Cardiac fibroblast (primary cell): ENCODE results near the gene SSR3.

Experiments used
- DNase-seq, 2 donors: peaks; one replicate each; pipeline versions ENCODE4 v3.0.0 to v3.0.0-alpha.2; 2010; ENCODE audit warnings: low read depth in 2 of 2
- H3K4me3 ChIP-seq, 2 donors: replicated peaks in 1 of 2; 1 replicate in 1 of 2; 2 replicates in 1 of 2; pipeline ENCODE4 v1.5.1; 2011; ENCODE audit warnings: low read depth in 2 of 2, low read length in 2 of 2, mild to moderate bottlenecking in 2 of 2, moderate library complexity in 1 of 2
- TF ChIP-seq, protein P1 (sequence below): IDR thresholded peaks from one replicate; pipeline ENCODE4 v1.5.1; 2011; ENCODE audit warnings: low read depth, mild to moderate bottlenecking, low read length, inconsistent platforms

SSR3 gene

DNA sequence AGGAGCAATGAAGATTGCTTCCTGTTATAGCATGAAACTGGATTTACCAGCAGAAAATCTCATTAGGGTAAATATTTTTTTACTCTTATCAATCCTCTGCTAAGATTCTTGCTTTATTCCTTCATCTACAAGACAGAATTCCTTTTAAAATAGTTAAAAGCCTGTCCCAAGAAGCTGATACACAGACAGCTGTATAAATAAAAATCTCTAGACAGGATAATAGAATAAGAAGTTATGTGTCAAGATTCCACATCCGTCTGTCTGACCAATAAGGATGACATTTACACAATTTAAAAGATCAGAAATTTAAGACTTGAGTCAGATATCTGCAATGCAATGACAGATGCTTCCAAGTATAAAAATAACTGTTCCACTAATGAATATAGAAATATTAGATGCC is 57.6 kb downstream of the SSR3 start:
- TF ChIP-seq, protein P1, sequence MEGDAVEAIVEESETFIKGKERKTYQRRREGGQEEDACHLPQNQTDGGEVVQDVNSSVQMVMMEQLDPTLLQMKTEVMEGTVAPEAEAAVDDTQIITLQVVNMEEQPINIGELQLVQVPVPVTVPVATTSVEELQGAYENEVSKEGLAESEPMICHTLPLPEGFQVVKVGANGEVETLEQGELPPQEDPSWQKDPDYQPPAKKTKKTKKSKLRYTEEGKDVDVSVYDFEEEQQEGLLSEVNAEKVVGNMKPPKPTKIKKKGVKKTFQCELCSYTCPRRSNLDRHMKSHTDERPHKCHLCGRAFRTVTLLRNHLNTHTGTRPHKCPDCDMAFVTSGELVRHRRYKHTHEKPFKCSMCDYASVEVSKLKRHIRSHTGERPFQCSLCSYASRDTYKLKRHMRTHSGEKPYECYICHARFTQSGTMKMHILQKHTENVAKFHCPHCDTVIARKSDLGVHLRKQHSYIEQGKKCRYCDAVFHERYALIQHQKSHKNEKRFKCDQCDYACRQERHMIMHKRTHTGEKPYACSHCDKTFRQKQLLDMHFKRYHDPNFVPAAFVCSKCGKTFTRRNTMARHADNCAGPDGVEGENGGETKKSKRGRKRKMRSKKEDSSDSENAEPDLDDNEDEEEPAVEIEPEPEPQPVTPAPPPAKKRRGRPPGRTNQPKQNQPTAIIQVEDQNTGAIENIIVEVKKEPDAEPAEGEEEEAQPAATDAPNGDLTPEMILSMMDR = no peak
- DNase-seq = peak in 1 of 2 donors; percentile 57
- H3K4me3 ChIP-seq = no peak overlapping the region

DNA sequence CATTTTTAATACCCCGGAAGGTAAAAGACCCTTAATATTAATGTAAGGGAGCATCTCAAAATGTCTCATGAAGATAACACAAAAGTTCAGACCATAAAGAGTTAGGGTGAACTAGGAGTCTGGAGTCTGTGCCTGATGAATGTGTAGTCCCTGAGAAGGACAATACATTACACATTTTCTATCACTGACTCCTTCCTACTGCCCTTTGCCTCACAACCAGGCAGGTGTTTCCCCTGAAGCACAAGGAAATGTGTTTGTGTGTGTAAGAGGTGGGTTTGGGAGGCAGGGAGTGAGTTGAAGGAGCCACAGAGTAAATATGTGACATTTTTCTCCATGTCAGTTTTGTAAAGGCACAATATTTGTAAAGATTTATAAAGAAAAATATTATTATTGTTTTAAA is 59.1 kb downstream of the SSR3 start:
- no peak overlapping the region for H3K4me3 ChIP-seq
- DNase-seq = no peak
- TF ChIP-seq, protein P1 = no peak

DNA sequence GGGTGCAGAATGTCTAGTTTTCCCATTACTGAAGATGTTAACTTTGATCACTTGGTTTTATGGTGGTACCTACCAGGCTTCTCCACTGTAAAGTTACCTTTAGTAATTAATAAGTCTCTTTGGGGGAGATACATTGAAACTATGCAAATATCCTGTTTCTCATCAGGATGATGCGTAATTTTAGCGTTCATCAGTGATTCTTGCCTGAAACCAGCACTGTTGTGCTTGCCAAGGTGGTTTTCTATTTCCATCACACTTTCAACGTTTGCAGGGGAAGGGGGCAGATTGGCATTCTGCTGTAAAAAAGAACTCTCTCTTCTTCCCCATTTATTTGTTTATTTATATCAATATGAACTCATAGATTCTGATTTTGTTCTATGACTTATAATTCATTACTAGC is 61.0 kb downstream of the SSR3 start:
- no peak overlapping the region for H3K4me3 ChIP-seq
- TF ChIP-seq, protein P1 = no peak
- no peak for DNase-seq

DNA sequence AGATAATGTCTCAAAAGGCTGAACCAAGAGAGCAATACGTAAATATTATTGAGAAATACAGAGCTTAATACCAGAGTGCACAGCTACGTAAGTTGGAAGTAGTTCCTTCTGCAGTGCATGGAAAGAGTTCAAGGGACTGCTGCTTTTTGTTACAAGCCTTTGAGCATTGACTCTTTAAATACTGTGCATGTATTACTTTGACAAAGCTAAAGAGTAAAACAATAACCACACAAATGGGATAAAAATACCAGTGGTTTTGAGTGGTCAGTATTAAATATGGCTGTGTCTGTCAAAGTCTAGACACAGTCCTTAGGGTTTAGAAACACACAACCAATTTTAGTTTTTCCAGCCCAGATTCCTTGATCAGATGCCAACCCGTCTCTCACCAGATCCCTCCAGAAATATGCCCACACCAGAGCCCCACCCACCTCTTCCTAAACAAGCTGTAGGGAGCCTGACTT is 62.1 kb downstream of the SSR3 start:
- DNase-seq = peak in 1 of 2 donors; percentile 40

DNA sequence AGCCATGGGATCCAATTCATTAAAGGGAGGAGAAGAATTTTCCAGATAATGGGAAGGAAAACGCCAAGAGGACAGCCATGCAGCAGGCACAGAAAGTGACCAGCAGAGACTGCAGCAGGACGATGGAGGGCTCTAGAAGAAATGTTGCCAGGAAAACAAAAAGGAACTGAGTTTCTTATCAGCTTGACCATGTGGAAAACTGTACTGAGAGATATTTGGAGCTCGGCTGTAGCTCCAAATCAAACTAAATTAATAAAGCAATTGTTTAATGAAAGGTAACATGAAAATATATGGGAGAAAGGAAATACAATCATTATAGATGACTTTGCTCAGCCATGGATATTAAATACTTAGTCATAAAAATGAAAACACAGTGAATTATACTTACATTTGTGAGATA is 63.7 kb downstream of the SSR3 start:
- TF ChIP-seq, protein P1 = no peak
- H3K4me3 ChIP-seq = no peak overlapping the region
- no peak for DNase-seq

More for the DNA sequence above, 62.1 kb downstream of the SSR3 start:
- TF ChIP-seq, protein P1 = no peak
- no peak overlapping the region for H3K4me3 ChIP-seq
